Stimulated activated CD4-positive, alpha-beta T cell treated with anti-CD3 and anti-CD28 coated beads, Interleukin-12 subunit alpha, Interleukin-12 subunit beta, amount 100 ng/mL, for 24 hours (primary cell): ENCODE measurements around the gene POLQ.
"Not testable (repeated sequence)": the region's sequence is repeated elsewhere in the genome, so short reads cannot be mapped to it uniquely, and the experiment has no call there.

Source experiments
- DNase-seq, 2 experiments: peaks; one replicate each; pipeline ENCODE4 v3.0.0-alpha.2; 2020; ENCODE audit warnings: low read depth in 2 of 2

POLQ gene

GRCh38 chr3:121508389-121508788 is 37.4 kb downstream of the POLQ start:
- no peak for DNase-seq

GRCh38 chr3:121505256-121505655 is 40.5 kb downstream of the POLQ start:
- DNase-seq, result no peak

- no peak for DNase-seq
Measured at GRCh38 chr3:121504618-121505017, 41.2 kb downstream of the POLQ start.

- DNase-seq, result no peak
Measured at GRCh38 chr3:121496786-121497185, 49.0 kb downstream of the POLQ start.

GRCh38 chr3:121493431-121493830 is 52.4 kb downstream of the POLQ start:
- no peak for DNase-seq

GRCh38 chr3:121491683-121492320 is 54.0 kb downstream of the POLQ start:
- DNase-seq, result no peak

- no peak for DNase-seq
Measured at GRCh38 chr3:121490161-121490560, 55.6 kb downstream of the POLQ start.

GRCh38 chr3:121488628-121489027 is 57.2 kb downstream of the POLQ start:
- DNase-seq, result no peak

GRCh38 chr3:121483290-121483689 is 62.5 kb downstream of the POLQ start:
- DNase-seq, result no peak

- no peak for DNase-seq
Measured at GRCh38 chr3:121482660-121483059, 63.1 kb downstream of the POLQ start.

GRCh38 chr3:121481106-121481880 is 64.5 kb downstream of the POLQ start:
- DNase-seq, result no peak

GRCh38 chr3:121477589-121477988 is 68.2 kb downstream of the POLQ start:
- DNase-seq, result no peak

GRCh38 chr3:121473001-121473400 is 72.8 kb downstream of the POLQ start:
- no peak for DNase-seq

- no peak for DNase-seq
Measured at GRCh38 chr3:121467085-121467484, 78.7 kb downstream of the POLQ start.

GRCh38 chr3:121463745-121464144 is 82.0 kb downstream of the POLQ start:
- no peak for DNase-seq

- DNase-seq, result no peak
Measured at GRCh38 chr3:121462565-121462964, 83.2 kb downstream of the POLQ start.

GRCh38 chr3:121451752-121452151 is 94.0 kb downstream of the POLQ start:
- DNase-seq, result not testable (repeated sequence)

- DNase-seq, result no peak
Measured at GRCh38 chr3:121443456-121443855, 102.3 kb downstream of the POLQ start.

GRCh38 chr3:121436641-121437040 is 109.1 kb downstream of the POLQ start:
- no peak for DNase-seq

- DNase-seq, result no peak
Measured at GRCh38 chr3:121436074-121436473, 109.7 kb downstream of the POLQ start.

- DNase-seq, result peak; percentile 8 to 21
Measured at GRCh38 chr3:121431726-121432517, 113.9 kb downstream of the POLQ start.

GRCh38 chr3:121430664-121431215 is 115.0 kb downstream of the POLQ start:
- no peak for DNase-seq
